Middle frontal gyrus (tissue), 1 donor: ENCODE measurements around the gene CDX2.

Experiments
- DNase-seq: peaks from one replicate; pipeline ENCODE4 v3.0.0-alpha.2; 2015; ENCODE audit warnings: low spot score; ENCODE audit errors: extremely low spot score

The CDX2 gene

DNA sequence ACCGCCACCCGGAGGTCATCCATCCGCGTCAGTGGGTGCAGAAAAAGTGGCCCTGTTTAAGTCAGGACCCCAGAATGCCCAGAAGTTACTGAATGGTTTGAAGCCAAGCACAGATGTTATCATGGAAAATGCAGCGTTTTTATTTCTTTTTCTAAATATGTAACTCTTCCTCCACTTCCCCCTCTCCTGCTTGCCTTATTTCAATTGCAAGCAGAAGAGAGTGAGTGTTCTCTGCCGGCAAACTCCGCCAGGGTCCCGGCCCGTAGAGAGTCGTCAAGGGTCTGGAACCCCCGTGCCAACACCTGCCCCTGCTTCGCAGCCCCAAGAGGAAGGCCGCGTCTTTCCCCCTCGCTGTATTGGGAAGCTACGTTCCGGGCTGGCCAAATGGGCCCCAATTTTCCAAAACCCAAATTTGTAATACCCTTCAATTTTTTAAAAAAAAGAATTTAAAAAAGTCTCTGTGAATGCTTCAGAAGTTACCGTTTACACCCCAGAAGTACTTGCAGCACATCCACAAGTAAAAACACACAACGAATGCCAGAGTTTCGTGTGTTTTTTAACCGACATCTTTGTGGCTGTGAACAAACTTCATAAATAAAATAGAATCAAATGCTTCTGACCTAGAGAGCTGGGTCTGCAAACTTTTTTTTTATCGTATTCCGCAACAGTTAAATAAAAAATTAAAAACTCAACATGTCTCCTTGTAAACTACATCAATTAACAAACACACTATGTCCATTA, 50.0 kb downstream of the CDX2 start:
- no peak for DNase-seq

DNA sequence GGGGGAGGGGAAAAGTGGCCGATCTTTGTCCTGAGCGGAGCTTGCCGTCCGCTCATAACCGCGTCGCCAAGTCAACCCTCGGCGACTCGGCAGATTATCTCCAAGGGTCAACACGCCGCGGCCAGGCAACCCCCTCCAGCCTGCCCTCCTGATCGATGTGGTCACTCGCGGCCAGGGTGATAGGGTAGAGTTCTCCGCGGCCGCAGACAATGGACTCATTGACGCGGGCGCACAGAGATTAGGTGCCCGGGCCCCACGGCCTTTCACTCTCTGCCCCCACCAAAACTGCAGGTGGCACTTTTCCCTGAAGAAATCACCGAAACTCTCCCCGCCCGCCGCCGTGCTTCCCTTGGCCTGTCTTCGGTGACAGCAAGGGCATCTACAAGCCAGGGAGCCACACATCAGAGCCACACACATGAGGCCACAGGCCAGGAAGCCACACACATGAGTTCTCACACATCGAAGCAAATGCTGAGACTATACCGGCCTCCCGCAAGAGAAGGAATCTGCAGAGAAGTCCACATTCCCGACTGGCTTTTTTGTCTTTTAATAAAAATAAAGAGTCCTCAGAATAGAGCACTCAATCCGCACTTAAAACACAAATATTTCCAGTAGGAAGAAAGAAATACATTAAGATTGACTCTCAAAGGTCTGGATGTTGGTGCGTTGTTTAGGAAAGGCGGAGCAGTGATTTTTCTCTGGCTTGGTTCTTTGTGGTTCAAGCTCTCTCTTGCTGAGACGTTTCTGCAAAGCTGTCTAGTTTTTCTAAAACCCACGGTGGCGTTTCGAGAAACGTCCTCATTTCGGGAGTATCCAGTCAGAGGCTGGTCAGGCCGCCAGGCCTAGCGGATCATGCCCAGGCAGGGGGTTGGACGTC, 50.8 kb downstream of the CDX2 start:
- no peak for DNase-seq

DNA sequence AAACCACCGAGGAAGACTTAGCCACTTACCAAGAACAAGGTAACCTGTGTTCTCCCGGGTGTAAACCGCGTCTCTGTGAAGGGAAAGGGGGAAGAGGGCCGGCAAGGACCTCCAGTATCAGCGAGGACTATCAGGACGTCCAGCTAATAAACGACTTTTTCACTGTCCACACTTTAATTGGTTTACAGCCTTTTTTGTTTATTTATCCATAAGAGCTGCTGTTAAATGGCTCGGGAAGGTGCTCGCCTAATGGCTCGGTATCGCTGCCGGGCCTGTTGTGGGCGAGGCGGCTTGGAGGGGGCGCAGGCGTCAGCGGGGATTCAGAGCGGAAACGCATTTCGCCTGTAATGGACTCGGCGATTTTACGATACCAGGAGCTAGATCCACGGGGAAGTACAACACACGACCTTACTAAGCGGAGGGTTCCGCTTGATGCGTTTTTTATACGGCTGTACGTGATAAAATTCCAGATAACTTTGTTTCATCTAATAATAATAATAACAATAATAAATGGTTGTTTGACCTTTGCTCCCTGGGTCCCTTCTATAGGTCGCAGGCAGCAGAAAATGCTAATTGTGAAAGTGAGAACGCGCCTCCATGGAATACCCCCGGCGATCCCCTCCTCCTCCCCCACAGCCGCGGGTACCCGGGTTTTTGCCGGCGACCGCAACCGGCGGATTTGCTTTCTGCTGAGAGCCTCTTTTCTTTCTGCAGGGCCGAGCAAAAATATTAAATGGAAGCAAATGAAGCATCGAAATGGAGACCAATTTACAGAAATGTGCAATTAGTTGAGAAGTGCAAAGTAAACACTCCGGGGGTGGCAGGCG, 51.8 kb downstream of the CDX2 start:
- no peak for DNase-seq

DNA sequence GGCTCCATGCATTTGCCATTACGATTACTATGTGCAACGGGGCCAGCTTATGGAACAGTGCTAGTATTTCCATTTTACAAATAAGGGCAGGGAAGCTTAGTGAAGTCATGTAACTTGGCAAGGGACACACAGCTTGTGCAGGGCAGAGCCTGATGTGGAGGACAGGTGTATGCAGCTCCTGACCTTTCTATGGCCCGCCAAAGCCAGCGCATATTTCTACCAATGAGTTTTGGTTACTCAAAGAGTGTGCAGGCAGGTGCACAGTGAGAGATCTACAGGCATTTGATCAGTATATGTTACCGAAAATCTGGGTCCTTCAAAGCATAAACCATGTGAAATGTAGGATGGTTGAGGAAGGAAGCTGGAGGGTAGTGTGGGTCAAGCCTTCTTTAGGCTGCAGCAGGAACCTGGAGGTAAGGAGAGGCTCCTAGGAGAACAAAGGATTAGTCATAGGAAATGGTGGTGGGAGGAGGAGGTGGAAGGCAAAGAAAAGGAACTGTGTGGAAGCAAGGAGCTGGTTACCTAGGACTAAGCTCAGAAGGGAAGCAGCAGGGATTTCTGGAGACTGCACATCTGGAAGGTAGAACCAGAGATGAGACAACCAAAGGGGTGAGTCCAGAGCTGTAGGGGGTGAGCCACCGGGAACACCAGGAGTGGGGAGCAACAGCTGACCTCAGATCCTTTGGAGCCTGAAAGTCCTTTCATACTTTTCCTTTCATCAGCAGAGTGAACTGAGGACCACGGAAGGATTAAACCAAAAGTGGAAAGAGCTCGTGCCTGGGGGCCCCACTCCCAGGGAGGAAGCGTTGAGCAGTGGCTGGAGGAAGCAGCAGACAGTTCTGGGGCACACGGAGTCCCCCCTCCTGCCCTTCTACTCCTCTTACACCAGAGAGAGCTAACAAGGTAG, 53.6 kb downstream of the CDX2 start:
- DNase-seq, result no peak

DNA sequence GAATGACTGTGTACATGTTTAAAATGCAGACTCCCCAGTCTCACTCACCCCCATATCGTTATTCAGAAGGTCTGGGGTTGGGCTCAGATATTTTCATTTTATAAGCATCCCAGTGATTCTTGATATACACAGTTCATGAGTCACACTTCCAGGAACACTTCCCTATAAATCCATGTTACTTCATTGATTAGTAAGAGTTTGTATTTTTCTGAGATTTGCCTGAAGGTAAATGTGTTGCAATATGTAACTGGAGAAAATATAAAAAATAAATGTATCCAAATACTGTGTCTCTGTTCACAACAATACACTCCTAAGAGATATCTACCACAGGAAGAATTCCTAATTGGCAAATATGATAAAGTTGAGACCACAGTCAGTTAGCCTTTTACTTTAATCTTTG, 56.0 kb downstream of the CDX2 start:
- DNase-seq, result no peak

DNA sequence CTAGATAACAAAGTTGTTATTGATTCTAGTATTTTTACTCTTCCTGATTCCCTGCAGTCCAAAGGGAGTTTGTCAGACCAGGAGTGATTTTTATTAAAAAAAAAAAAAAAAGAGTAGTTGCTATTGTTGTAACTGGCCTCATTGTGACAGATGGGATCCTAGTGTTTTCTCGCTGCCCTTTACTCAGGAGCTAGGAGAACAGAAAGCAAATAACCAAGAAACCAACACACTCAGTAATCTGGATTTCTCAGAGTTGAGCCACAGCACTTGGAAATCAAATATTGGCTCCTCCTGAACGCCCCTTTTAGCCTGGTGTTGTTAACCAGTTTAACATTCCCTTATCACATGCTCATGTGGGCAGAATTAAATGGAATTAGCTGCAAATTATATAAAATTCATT, 57.6 kb downstream of the CDX2 start:
- DNase-seq, result no peak
